Brain microvascular endothelial cell (primary cell): ENCODE results near the gene UNC5C.

Experiments
- DNase-seq: peaks from one replicate; pipeline ENCODE4 v3.0.0-alpha.2; 2020
- H3K27ac ChIP-seq: fragments of 250-450 bp; sonication (Bioruptor Pico); 2 replicates; pipeline ENCODE4 v1.5.1; 2020; ENCODE audit warnings: mild to moderate bottlenecking, moderate library complexity
- H3K27me3 ChIP-seq: fragments of 250-450 bp; sonication (Bioruptor Pico); replicated peaks from 2 replicates; pipeline ENCODE4 v1.5.1; 2020; ENCODE audit warnings: mild to moderate bottlenecking
- H3K36me3 ChIP-seq: fragments of 250-450 bp; sonication (Bioruptor Pico); replicated peaks from 2 replicates; pipeline ENCODE4 v1.5.1; 2020; ENCODE audit warnings: mild to moderate bottlenecking
- H3K4me3 ChIP-seq: 2 replicates; pipeline ENCODE4 v1.5.1; 2011; ENCODE audit warnings: low read depth, mild to moderate bottlenecking, control low read depth, low read length, moderate library complexity
- in situ Hi-C: cut with HindIII; loops from 2 replicates; pipeline ENCODE4 v1.10.0; 2017; ENCODE audit warnings: low sequenced_read_pairs, low pct_ligation_motif_present
- TF ChIP-seq, protein P1 (sequence below): IDR thresholded peaks from 2 replicates; pipeline ENCODE4 v1.5.1; 2011; ENCODE audit warnings: low read depth, mild to moderate bottlenecking, moderate library complexity, low read length, control low read depth, inconsistent platforms; ENCODE audit errors: missing control alignments

The UNC5C gene

GRCh38 chr4:95249426-95250021 is 299.2 kb downstream of the UNC5C start:
- in situ Hi-C loops = no loop called here
- no peak for DNase-seq
- TF ChIP-seq, protein P1, sequence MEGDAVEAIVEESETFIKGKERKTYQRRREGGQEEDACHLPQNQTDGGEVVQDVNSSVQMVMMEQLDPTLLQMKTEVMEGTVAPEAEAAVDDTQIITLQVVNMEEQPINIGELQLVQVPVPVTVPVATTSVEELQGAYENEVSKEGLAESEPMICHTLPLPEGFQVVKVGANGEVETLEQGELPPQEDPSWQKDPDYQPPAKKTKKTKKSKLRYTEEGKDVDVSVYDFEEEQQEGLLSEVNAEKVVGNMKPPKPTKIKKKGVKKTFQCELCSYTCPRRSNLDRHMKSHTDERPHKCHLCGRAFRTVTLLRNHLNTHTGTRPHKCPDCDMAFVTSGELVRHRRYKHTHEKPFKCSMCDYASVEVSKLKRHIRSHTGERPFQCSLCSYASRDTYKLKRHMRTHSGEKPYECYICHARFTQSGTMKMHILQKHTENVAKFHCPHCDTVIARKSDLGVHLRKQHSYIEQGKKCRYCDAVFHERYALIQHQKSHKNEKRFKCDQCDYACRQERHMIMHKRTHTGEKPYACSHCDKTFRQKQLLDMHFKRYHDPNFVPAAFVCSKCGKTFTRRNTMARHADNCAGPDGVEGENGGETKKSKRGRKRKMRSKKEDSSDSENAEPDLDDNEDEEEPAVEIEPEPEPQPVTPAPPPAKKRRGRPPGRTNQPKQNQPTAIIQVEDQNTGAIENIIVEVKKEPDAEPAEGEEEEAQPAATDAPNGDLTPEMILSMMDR = no peak

GRCh38 chr4:95248720-95249425 is 299.9 kb downstream of the UNC5C start:
- no peak for DNase-seq
- H3K27me3 ChIP-seq = no peaks in the 10 kb centered on the region
- TF ChIP-seq, protein P1 = no peak
- H3K27ac ChIP-seq = no peak overlapping the region
- in situ Hi-C loops = no loop called here
- H3K36me3 ChIP-seq = no peaks in the 10 kb centered on the region
- no peak overlapping the region for H3K4me3 ChIP-seq

More at GRCh38 chr4:95249426-95250021, 299.2 kb downstream of the UNC5C start:
- H3K4me3 ChIP-seq = no peak overlapping the region
- no peaks in the 10 kb centered on the region for H3K36me3 ChIP-seq
- no peak overlapping the region for H3K27ac ChIP-seq
- H3K27me3 ChIP-seq = no peaks in the 10 kb centered on the region

DNA sequence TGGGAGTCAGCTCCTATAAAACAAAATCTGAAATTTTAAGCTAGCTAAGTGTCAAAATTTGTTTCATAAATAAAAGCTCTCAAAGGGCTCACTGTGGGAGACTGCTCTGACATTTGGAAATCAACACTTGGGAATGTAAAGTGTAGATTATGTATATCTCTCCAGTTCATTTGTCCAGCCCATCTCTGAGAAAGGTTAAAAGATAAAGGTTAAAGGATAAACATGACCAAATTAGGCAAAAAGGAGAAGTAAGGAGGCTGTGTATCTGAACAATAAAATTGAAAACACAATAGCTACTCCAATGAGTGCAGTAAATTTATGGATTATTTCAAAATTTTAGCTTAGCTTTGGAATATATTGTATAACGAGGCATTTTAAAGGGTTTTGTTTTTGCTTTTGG is 304.9 kb downstream of the UNC5C start:
- TF ChIP-seq, protein P1 = no peak
- H3K27me3 ChIP-seq = no peaks in the 10 kb centered on the region
- in situ Hi-C loops = no loop called here
- no peaks in the 10 kb centered on the region for H3K36me3 ChIP-seq
- no peak for DNase-seq
- H3K27ac ChIP-seq = no peak overlapping the region
- H3K4me3 ChIP-seq = no peak overlapping the region

- in situ Hi-C loops = no loop called here
- no peaks in the 10 kb centered on the region for H3K27me3 ChIP-seq
- H3K27ac ChIP-seq = no peak overlapping the region
- TF ChIP-seq, protein P1 = no peak
- no peak for DNase-seq
- no peaks in the 10 kb centered on the region for H3K36me3 ChIP-seq
- no peak overlapping the region for H3K4me3 ChIP-seq
Measured at GRCh38 chr4:95238554-95238953, 310.2 kb downstream of the UNC5C start.

GRCh38 chr4:95232358-95233156 is 316.2 kb downstream of the UNC5C start:
- H3K27me3 ChIP-seq = no peaks in the 10 kb centered on the region
- no peak overlapping the region for H3K27ac ChIP-seq
- no peak overlapping the region for H3K4me3 ChIP-seq
- TF ChIP-seq, protein P1 = no peak
- no peak for DNase-seq
- in situ Hi-C loops = no loop called here
- no peaks in the 10 kb centered on the region for H3K36me3 ChIP-seq
